GM21390 (cell line): ENCODE data around the gene PSAP.
"Not testable (repeated sequence)": the region's sequence is repeated elsewhere in the genome, so short reads cannot be mapped to it uniquely, and the experiment has no call there.

Source experiments
- ATAC-seq: cut with Tn5 transposase; IDR thresholded peaks from one replicate; pipeline ENCODE4 v1.9.1; 2021; ENCODE audit not compliant: unreplicated experiment

The PSAP gene

DNA sequence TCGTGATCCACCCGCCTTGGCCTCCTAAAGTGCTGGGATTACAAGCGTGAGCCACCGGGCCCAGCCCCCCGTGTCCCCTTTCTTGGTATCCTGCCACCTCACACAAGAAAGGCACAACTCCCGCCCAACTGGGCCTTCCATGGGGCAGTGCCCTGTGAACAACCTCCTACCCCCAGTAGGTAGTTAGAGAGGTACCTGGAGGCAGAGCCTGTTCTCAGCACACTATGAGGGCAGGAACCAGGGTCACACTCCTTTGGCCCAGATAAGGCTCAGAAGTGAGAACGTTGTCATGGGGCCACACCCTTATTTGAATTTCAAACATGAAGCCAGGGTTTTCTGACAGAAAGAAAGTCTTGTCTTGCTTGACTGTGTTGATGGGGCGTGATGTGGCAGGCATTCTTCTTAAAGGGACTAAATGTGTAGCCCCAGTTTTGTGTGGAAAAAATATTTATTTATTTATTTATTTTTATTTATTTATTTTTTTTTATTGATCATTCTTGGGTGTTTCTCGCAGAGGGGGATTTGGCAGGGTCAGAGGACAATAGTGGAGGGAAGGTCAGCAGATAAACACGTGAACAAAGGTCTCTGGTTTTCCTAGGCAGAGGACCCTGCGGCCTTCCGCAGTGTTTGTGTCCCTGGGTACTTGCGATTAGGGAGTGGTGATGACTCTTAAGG is 23.8 kb upstream of the PSAP start:
- ATAC-seq = not testable (repeated sequence)

GRCh38 chr10:71873582-71874211 is 22.6 kb upstream of the PSAP start:
- ATAC-seq = peak; percentile 94

- not testable (repeated sequence) for ATAC-seq
Measured at GRCh38 chr10:71869601-71870000, 18.6 kb upstream of the PSAP start.

DNA sequence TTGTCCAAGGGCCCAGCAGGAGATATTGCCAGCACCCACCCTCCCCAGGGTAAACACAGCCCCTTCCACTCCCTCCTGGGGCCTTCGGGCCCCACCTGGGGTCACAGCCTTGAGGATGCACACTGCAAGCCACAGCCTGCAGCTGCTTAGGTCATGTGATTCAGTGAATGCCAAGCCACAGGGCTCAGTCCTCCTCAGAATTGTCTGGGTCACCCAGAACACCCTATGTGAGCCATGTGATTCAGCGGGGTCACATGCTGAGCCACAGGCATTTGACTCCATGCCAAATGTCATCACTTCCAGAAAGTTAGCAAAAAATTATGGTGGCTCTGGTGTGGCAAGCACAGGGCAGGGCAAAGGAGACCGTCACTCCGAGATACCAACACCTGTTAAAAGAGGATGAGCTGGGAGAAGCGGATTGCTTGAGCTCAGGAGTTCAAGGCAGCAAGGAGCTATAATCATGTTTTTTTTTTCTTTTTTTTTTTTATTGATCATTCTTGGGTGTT is 17.2 kb upstream of the PSAP start:
- ATAC-seq = no peak

DNA sequence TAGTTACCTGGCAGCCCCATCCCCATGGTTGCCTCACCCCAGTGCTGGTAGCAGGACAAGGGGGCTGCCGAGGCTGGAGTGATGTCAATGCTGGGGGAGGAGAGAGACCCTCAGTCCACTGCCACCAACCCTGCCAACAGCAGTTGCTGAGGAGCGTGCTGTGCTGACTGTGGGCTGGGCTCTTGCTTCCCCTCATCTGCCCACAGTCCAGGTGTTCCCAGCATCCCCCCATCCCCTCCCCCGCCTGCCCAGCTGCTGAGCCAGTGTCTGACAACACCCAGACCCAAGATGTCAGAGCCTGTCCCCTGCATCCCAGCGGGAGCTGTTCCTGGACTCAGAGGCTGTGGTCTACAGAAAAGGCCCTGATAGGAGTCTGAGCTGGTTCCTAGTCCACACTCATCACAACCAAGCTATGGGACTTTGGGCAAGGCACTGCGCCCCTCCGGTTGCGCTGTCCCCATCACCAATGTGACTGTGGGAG is 14.6 kb upstream of the PSAP start:
- no peak for ATAC-seq

DNA sequence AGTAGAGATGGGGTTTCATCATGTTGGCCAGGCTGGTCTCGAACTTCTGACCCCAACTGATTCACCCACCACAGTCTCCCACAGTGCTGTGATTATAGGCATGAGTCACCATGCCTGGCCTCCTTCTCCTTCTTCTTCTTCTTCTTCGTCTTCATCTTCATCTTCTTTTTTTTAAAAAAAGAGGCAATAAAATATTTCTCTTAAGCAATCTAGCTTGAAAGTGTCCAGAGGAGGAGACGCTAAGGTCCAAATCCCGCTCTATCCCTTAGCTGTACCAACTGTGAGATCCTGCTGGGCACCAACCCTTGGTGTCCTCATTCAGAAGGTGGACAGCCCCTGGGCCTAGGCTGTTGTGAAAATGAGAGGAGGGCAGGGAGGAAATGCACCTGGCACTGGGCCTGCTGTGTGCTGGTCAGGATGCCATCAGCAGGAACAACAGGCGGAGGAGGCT is 13.9 kb upstream of the PSAP start:
- no peak for ATAC-seq

DNA sequence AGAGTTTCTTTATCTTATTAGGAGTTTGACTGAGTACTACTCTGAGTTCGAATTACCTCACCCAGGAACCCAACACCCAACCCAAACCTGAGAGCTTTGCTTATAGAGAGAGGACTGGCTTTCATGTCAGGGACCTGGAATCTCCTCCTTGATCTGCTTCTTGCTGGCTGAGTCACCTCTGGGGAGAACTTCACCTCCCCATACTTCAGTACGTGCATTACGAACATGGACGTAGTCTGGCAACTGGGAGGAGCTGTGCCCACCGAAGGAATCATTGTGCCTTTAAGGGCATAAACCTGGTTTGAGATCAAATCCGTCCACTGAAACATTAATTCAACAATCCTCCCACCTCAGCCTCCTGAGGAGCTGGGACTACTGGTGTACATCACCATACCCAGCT is 12.2 kb upstream of the PSAP start:
- no peak for ATAC-seq

- ATAC-seq = no peak
Measured at GRCh38 chr10:71860243-71861029, 9.4 kb upstream of the PSAP start.

GRCh38 chr10:71857934-71858890 is 7.2 kb upstream of the PSAP start:
- ATAC-seq = no peak

- no peak for ATAC-seq
Measured at GRCh38 chr10:71856619-71857018, 5.6 kb upstream of the PSAP start.

- no peak for ATAC-seq
Measured at GRCh38 chr10:71854031-71854430, 3.0 kb upstream of the PSAP start.

DNA sequence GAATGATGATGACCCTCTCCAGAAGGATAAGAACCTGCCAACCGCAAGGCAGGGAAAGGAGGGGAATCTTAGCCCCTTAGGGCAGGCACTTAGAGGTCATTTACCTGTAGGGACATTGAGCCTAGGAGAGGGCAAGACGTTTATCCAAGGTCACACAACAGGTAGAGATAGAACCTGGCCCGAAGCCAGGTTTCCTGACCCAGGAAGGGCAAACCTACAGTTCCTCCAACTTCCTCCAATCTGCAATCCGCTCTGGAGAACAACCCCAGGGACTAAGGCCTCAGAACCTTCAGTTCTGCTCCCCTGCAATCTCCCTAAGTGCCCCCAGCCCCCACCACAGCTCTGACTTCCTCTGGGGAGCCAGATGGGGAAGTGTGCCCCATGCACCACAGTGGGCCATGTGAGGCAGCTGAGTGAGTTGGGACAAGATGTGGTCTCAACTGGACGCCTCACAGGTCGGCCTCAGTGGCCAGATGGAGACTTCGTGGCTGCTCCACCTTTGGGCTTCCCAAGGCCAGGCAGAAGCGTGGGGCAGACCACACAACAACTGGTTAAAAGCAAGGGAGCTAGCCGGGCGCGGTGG is 1.4 kb upstream of the PSAP start:
- ATAC-seq = no peak

DNA sequence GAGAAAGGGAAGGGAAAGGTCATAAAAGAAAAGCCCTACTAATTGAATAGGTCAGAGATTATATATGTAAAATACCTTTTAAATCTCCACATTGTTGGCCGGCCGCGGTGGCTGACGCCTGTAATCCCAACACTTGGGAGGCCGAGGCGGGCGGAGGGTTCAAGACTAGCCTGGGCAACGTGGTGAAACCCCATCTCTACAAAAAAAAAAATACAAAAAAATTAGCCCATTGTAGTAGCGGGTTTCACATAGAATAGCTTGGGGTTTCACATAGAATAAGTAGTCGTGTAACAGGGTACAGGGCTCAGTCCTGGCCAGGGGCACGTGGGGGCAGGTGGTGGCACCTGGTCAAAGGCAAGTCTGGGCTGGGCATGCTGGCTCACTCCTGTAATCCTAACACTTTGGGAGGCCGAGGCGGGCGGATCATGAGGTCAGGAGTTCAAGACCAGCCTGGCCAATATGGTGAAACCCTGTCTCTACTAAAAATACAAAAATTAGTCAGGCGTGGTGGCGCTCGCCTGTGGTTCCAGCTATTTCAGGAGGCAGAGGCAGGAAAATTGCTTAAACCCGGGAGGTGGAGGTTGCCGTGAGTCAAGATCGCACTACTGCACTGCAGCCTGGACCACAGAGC is 529 bp upstream of the PSAP start:
- ATAC-seq = peak; percentile 17

DNA sequence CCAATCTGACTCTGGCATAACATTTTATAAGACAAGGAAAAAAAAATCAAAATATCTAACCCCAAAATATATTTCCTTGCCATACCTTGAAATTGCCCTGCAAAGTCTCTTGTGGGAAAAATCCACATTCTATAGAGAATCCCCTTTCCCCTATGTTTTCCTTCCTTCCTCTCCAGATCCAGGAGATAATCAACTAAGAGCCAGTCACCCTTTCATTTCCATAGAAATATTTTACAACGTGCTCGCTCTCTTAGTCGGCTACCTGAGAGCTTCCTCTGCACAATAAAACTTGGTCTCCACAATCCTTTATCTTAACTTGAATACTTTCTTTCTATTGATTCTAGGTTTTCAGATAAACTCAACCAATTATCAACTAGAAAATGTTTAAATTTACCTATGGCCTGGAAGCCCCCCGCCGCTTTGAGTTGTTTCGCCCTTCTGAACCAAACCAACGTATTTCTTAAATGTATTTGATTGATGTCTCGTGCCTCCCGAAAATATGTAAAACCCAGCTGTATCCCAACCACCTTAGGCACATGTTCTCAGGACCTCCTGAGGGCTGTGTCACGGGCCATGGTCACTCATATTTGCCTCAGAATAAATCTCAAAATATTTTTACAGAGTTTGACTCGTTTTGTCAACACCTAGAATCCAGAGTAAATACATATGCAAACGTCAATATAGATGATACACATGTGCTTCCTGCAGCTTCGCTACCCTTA is 869 bp downstream of the PSAP start:
- ATAC-seq = no peak

- ATAC-seq = no peak
Measured at GRCh38 chr10:71849461-71849908, 1.6 kb downstream of the PSAP start.

DNA sequence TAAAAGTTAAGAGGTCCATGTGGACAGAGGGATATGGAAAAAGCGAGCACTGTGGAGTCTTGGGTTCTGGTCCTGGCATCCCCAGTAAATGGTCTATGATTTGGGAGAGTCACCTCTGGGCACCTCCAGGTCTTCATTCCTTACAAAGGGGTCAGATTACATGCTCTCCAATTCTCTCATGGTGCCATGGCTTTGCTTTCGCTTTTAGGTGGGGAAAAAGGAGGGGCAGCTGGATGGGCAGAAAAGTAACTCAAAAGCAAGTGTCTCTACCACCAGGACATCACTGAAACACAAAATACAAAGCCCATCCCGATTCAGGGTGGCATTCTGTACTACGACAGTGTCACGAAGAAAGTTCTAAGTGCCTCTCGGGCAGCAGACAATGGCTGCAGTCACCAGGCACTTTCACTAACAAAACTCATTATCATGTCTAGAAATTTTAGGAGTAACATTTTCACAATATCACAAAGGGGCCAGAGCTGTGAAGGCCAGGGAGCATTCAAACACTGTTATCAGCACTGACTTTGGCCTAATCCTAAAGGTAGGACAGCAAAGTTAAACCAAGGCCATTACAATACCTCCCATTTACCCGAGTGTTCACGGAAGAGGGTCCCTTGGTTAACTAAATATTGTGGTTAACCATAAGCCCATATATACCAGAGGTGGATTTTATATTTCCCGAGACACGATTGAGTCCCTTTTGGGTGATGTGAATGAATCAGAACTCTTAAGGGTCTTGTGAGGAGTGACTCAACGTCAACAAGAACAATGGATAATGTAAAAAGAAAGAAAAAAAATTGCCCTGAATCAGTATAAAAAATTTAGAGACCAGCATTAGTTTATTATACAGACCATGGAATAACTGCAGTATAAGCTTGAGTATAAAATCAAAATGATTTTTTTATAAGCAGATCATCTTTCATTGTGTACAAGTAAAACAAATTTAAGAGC is 2.5 kb downstream of the PSAP start:
- no peak for ATAC-seq

DNA sequence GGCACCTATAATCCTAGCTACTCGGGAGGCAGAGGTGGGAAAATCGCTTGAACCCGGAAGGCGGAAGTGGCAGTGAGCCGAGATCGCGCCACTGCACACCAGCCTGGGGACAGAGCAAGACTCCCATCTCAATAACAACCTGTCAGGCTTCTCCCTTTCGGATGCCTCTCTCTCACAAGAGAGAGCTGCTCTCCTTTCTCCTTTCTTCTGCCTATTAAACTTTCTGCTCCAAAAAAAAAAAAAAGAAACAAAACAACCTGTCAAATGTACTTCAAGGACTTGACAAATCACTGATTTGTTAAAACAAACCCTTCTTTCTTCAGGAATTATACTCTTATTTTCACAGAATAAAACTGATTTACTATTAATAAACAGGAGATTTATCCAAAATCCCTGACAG is 3.6 kb downstream of the PSAP start:
- no peak for ATAC-seq

- no peak for ATAC-seq
Measured at GRCh38 chr10:71846816-71847215, 4.2 kb downstream of the PSAP start.
